RWPE2 (cell line): ENCODE measurements around the gene PWP1.
"Not testable (repeated sequence)": the region's sequence is repeated elsewhere in the genome, so short reads cannot be mapped to it uniquely, and the experiment has no call there.

Experiments used
- ATAC-seq: fragments of 200-7000 bp; cut with Tn5 transposase; 3 replicates; pipeline ENCODE4 v1.9.1; 2021; ENCODE audit warnings: low read depth
- DNase-seq: peaks from one replicate; pipeline ENCODE4 v3.0.0-alpha.2; 2020; ENCODE audit warnings: low spot score
- H3K27ac ChIP-seq: fragments of 450-650 bp; 2 replicates; pipeline ENCODE4 v1.5.1; 2017; ENCODE audit warnings: mild to moderate bottlenecking; ENCODE audit not compliant: poor library complexity, severe bottlenecking
- H3K27me3 ChIP-seq: fragments of 250-450 bp; sonication (Bioruptor Pico); 2 replicates; pipeline ENCODE4 v1.5.1; 2021; ENCODE audit warnings: mild to moderate bottlenecking, moderate library complexity; ENCODE audit not compliant: insufficient read depth, poor library complexity, severe bottlenecking
- H3K36me3 ChIP-seq: fragments of 250-450 bp; sonication (Bioruptor Pico); 2 replicates; pipeline ENCODE4 v1.5.1; 2020; ENCODE audit warnings: low read depth, mild to moderate bottlenecking, moderate library complexity
- H3K4me1 ChIP-seq: fragments of 250-450 bp; sonication (Bioruptor Pico); 2 replicates; pipeline ENCODE4 v1.5.1; 2021; ENCODE audit warnings: mild to moderate bottlenecking, moderate library complexity; ENCODE audit not compliant: insufficient read depth, poor library complexity, severe bottlenecking
- H3K4me3 ChIP-seq: fragments of 250-450 bp; sonication (Bioruptor Pico); 2 replicates; pipeline ENCODE4 v1.5.1; 2021; ENCODE audit warnings: mild to moderate bottlenecking, moderate library complexity; ENCODE audit not compliant: severe bottlenecking
- H3K9me3 ChIP-seq: fragments of 250-450 bp; sonication (Bioruptor Pico); 2 replicates; pipeline ENCODE4 v1.5.1; 2021; ENCODE audit warnings: mild to moderate bottlenecking, moderate library complexity; ENCODE audit not compliant: severe bottlenecking
- TF ChIP-seq, protein P1 (sequence below): fragments of 450-650 bp; IDR thresholded peaks from one replicate; pipeline ENCODE4 v1.5.1; 2017; ENCODE audit warnings: mild to moderate bottlenecking, moderate library complexity; ENCODE audit not compliant: poor library complexity, severe bottlenecking

PWP1 gene

DNA sequence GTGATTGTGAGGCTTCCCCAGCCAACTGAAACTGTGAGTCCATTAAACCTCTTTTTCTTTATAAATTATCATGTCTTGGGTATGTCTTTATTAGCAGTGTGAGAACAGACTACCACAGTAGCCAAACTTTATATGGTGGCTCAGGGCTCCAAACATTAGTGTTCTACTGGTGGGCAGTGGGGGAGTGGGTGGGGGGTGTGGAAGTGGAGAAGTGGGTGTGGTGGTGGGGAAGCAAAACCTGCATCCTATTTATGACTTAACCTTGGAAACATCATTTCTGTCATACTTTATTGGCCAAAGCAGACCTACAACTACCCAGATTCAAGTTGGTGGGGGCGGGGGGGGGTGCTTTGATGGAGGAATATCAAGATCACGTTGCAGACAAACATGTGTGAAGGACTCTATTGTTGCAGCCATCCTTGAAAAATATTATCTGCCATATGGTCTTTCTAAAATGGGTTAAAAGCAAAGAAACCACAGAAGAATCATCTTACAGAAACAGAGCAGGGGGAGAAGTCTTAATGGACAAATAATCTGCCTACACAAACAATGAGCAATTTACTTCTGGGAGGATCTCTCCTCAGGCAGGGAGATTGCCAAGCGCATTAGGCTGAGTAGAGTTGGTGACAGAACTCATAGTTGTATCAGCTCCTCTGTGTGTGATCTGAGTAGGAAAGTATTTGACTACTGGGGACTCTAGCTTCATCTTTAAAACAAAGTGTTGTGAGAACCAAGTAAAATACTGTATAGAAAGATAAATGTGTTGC lies 1.4 kb upstream of the PWP1 start:
- Histone ChIP-seq H3K36me3 (peaks cover 12% of the 10 kb centered on the region), H3K27ac (no peak overlapping the region), H3K27me3 (no peaks in the 10 kb centered on the region), H3K4me3 (no peak overlapping the region), H3K4me1 (no peaks in the 10 kb centered on the region), H3K9me3 (no peaks in the 10 kb centered on the region)
- TF ChIP-seq, protein P1, sequence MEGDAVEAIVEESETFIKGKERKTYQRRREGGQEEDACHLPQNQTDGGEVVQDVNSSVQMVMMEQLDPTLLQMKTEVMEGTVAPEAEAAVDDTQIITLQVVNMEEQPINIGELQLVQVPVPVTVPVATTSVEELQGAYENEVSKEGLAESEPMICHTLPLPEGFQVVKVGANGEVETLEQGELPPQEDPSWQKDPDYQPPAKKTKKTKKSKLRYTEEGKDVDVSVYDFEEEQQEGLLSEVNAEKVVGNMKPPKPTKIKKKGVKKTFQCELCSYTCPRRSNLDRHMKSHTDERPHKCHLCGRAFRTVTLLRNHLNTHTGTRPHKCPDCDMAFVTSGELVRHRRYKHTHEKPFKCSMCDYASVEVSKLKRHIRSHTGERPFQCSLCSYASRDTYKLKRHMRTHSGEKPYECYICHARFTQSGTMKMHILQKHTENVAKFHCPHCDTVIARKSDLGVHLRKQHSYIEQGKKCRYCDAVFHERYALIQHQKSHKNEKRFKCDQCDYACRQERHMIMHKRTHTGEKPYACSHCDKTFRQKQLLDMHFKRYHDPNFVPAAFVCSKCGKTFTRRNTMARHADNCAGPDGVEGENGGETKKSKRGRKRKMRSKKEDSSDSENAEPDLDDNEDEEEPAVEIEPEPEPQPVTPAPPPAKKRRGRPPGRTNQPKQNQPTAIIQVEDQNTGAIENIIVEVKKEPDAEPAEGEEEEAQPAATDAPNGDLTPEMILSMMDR = no peak
- ATAC-seq (no peak), DNase-seq (no peak)

DNA sequence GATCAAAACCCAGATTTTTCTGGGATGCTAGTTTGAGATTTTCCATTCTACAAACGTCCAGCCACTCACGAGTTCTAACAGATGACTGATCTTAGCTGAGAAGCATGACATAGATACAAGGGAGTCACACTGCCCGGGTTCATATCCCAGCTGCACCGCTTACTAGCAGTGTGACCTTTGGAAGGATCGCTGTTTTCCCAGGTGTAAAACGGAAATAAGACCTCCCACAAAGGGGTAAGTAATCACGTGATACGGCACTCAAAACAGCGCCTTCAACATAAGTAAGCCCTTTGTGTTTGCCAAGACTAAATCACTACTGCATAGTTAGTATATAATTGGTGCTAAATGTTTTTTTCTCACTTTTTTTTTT lies 624 bp upstream of the PWP1 start:
- Histone ChIP-seq H3K27ac (peak overlapping the region; percentile 33), H3K36me3 (peaks cover 20% of the 10 kb centered on the region), H3K4me1 (no peaks in the 10 kb centered on the region), H3K9me3 (no peaks in the 10 kb centered on the region), H3K27me3 (no peaks in the 10 kb centered on the region), H3K4me3 (peak overlapping the region; percentile 70)
- no peak for ATAC-seq
- no peak for DNase-seq
- TF ChIP-seq, protein P1 = no peak

DNA sequence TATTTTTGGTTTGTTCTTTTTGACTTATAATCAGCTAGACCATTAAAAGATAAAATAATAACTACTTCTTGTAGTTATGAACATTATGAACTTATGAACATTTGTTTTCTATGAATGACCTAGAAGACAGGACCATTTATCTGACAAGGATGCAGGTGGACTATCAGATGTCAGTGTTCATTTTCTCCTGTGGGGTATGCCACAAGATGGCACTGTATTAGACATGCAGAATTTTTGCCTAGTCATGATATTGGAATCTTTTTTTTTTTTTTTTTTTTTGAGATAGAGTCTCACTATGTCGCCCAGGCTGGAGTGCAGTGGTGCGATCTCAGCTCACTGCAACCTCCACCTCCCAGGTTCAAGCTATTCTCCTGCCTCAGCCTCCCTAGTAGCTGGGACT lies 10.2 kb downstream of the PWP1 start:
- TF ChIP-seq, protein P1 = peak; percentile 47
- peaks cover 97% of the 10 kb centered on the region for H3K36me3 ChIP-seq
- DNase-seq, H3K27me3 ChIP-seq, H3K4me1 ChIP-seq, H3K27ac ChIP-seq, H3K4me3 ChIP-seq, H3K9me3 ChIP-seq, ATAC-seq: not testable (repeated sequence)

DNA sequence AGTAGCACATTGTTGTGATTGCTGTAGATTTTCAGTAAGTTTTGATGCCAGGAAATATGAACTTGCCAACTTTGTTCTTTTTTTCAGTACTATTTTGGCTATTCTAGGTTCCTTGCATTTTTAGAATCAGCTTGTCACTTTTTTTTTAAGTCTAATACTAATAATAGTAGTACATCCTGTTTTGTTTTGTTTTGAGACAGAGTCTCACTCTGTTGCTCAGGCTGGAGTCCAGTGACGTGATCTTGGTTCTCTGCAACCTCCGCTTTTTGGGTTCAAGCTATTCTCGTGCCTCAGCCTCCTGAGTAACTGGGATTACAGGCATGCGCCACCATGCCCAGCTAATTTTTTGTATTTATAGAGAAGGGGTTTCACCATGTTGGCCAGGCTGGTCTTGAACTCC lies 16.5 kb downstream of the PWP1 start:
- H3K4me1 ChIP-seq = no peaks in the 10 kb centered on the region
- no peak overlapping the region for H3K4me3 ChIP-seq
- ATAC-seq (no peak), DNase-seq (no peak)
- no peak overlapping the region for H3K27ac ChIP-seq
- TF ChIP-seq, protein P1 = no peak
- H3K9me3 ChIP-seq = no peaks in the 10 kb centered on the region
- peaks cover 99% of the 10 kb centered on the region for H3K36me3 ChIP-seq
- no peaks in the 10 kb centered on the region for H3K27me3 ChIP-seq

DNA sequence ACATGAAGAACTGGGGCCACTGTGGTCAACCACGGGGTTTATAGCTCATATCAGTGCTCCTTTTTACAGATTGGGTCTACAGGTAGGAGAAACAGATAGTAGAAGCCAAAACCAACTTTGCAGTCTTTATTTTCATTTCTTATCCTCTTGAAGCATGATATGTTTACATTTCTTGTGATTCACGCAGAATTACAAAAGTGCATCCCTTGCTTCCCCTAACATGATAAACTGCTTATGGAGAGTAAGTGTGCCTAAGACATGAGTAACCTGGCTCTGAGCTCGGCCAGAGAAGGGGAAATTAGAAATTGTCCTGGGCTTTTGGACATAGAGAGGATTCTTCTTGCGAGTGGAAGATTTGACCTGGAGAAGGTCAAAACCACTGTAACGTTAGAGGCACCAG lies 18.4 kb downstream of the PWP1 start:
- no peaks in the 10 kb centered on the region for H3K27me3 ChIP-seq
- TF ChIP-seq, protein P1 = no peak
- H3K4me1 ChIP-seq = no peaks in the 10 kb centered on the region
- H3K9me3 ChIP-seq = no peaks in the 10 kb centered on the region
- no peak overlapping the region for H3K27ac ChIP-seq
- no peak for ATAC-seq
- DNase-seq = no peak
- peaks cover 96% of the 10 kb centered on the region for H3K36me3 ChIP-seq
- no peak overlapping the region for H3K4me3 ChIP-seq

DNA sequence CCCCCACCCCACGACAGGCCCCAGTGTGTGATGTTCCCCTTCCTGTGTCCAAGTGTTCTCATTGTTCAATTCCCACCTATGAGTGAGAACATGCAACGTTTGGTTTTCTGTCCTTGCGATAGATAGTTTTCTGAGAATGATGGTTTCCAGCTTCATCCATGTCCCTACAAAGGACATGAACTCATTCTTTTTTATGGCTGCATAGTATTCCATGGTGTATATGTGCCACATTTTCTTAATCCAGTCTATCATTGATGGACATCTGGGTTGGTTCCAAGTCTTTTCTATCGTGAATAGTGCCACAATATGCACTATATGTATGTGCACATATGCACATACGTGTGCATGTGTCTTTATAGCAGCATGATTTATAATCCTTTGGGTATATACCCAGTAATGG lies 19.9 kb downstream of the PWP1 start:
- not testable (repeated sequence) for H3K4me3 ChIP-seq, DNase-seq, H3K9me3 ChIP-seq, ATAC-seq, H3K27ac ChIP-seq, H3K27me3 ChIP-seq, H3K4me1 ChIP-seq
- peaks cover 96% of the 10 kb centered on the region for H3K36me3 ChIP-seq
